ENCODE measurements around the gene PTRHD1.
A peak's percentile ranks its signal among the peaks of the same experiment; 100 is the strongest.
"Not testable (repeated sequence)": the region's sequence is repeated elsewhere in the genome, so short reads cannot be mapped to it uniquely, and the experiment has no call there.

The PTRHD1 gene

DNA sequence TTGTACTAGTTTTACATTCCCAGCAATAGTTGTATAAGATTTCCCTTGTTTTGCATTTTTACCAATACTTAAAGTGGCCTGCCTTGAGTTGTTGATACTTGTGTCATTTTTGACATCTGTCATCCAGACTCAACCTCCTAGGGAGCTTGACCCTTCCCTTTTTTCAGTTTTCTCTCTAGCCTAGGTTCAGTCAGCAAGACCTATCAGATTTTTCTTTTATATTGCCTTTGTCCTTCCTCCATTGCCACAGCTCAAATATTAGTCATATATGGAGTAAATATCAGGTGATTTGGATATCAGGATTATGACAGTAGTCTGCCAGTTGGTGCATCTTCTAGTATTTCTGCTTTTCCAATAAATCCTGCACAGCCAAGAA is 13.5 kb upstream of the PTRHD1 start:
- H2AK5ac ChIP-seq (ENCODE audit: low read length) = no peak overlapping the region
- no peak overlapping the region for H3K56ac ChIP-seq (ENCODE audit: low read length)
- H4K8ac ChIP-seq (ENCODE audit: low read depth, low read length) = no peak overlapping the region
- H3K36me3 ChIP-seq (ENCODE audit: control insufficient read depth, insufficient read depth, low read length) = peaks cover 6% of the 10 kb centered on the region
- H2BK120ac ChIP-seq (ENCODE audit: low read depth, low read length) = no peak overlapping the region
- H3K4me2 ChIP-seq (ENCODE audit: low read length) = no peak overlapping the region
- H3K27me3 ChIP-seq (ENCODE audit: insufficient read depth, low read length, poor library complexity) = no peaks in the 10 kb centered on the region
- H3K27ac ChIP-seq (ENCODE audit: low read depth, low read length) = no peak overlapping the region
- H3K79me1 ChIP-seq (ENCODE audit: low read length) = peaks cover 4% of the 10 kb centered on the region
- no peak overlapping the region for H3K9ac ChIP-seq (ENCODE audit: low read length)
- H3K4me3 ChIP-seq (ENCODE audit: low read length) = no peak overlapping the region
- no peak overlapping the region for H3K18ac ChIP-seq (ENCODE audit: low read length)
- no peak overlapping the region for H2BK15ac ChIP-seq (replicated peaks; ENCODE audit: low read depth)
- no peak overlapping the region for H3K4ac ChIP-seq (ENCODE audit: low read depth, low read length)
- DNase-seq = no peak
- no peaks in the 10 kb centered on the region for H3K4me1 ChIP-seq (ENCODE audit: control insufficient read depth, low read depth, low read length)
- no peak overlapping the region for H4K5ac ChIP-seq (ENCODE audit: low read length)
- H3K79me2 ChIP-seq (ENCODE audit: control insufficient read depth, insufficient read depth, low read length) = peaks cover 17% of the 10 kb centered on the region
- H3K23ac ChIP-seq (ENCODE audit: low read length) = no peak overlapping the region
- no peak overlapping the region for H2BK5ac ChIP-seq (ENCODE audit: low read length)

- not testable (repeated sequence) for H3K36me3 ChIP-seq (ENCODE audit: control insufficient read depth, insufficient read depth, low read length); H2BK5ac ChIP-seq (ENCODE audit: low read length); H2AK5ac ChIP-seq (ENCODE audit: low read length); H3K18ac ChIP-seq (ENCODE audit: low read length); H4K8ac ChIP-seq (ENCODE audit: low read depth, low read length); H3K4me1 ChIP-seq (ENCODE audit: control insufficient read depth, low read depth, low read length); H3K27ac ChIP-seq (ENCODE audit: low read depth, low read length); H3K4ac ChIP-seq (ENCODE audit: low read depth, low read length); H3K27me3 ChIP-seq (ENCODE audit: insufficient read depth, low read length, poor library complexity); DNase-seq; H3K56ac ChIP-seq (ENCODE audit: low read length); H2BK15ac ChIP-seq (replicated peaks; ENCODE audit: low read depth); H3K23ac ChIP-seq (ENCODE audit: low read length); H3K9ac ChIP-seq (ENCODE audit: low read length); H4K5ac ChIP-seq (ENCODE audit: low read length); H3K79me1 ChIP-seq (ENCODE audit: low read length); H3K4me2 ChIP-seq (ENCODE audit: low read length); H2BK120ac ChIP-seq (ENCODE audit: low read depth, low read length); H3K4me3 ChIP-seq (ENCODE audit: low read length)
- WGBS (ENCODE audit: extremely low coverage, insufficient coverage, low lambda C conversion rate) = no CpG with 5 or more reads among the region's 25 CpGs
- peaks cover 17% of the 10 kb centered on the region for H3K79me2 ChIP-seq (ENCODE audit: control insufficient read depth, insufficient read depth, low read length)
Observed at GRCh38 chr2:24805811-24806660, 12.8 kb upstream of the PTRHD1 start.

DNA sequence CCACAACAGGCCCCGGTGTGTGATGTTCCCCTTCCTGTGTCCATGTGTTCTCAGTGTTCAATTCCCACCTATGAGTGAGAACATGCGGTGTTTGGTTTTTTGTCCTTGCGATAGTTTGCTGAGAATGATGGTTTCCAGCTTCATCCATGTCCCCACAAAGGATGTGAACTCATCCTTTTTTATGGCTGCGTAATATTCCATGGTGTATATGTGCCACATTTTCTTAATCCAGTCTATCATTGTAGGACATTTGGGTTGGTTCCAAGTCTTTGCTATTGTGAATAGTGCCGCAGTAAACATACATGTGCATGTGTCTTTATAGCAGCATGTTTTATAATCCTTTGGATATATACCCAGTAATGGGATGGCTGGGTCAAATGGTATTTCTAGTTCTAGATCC is 7.3 kb upstream of the PTRHD1 start:
- DNase-seq; H3K9ac ChIP-seq (ENCODE audit: low read length); H3K27me3 ChIP-seq (ENCODE audit: insufficient read depth, low read length, poor library complexity); H3K4ac ChIP-seq (ENCODE audit: low read depth, low read length); H3K27ac ChIP-seq (ENCODE audit: low read depth, low read length); H3K4me2 ChIP-seq (ENCODE audit: low read length); H4K8ac ChIP-seq (ENCODE audit: low read depth, low read length); H2BK5ac ChIP-seq (ENCODE audit: low read length); H3K23ac ChIP-seq (ENCODE audit: low read length); H2BK15ac ChIP-seq (replicated peaks; ENCODE audit: low read depth); H4K5ac ChIP-seq (ENCODE audit: low read length); H3K4me1 ChIP-seq (ENCODE audit: control insufficient read depth, low read depth, low read length); H3K56ac ChIP-seq (ENCODE audit: low read length); H2BK120ac ChIP-seq (ENCODE audit: low read depth, low read length); H3K36me3 ChIP-seq (ENCODE audit: control insufficient read depth, insufficient read depth, low read length); H2AK5ac ChIP-seq (ENCODE audit: low read length); H3K4me3 ChIP-seq (ENCODE audit: low read length); H3K18ac ChIP-seq (ENCODE audit: low read length): not testable (repeated sequence)
- WGBS (ENCODE audit: extremely low coverage, insufficient coverage, low lambda C conversion rate) = no CpG with 5 or more reads among the region's 5 CpGs
- peaks cover 36% of the 10 kb centered on the region for H3K79me2 ChIP-seq (ENCODE audit: control insufficient read depth, insufficient read depth, low read length)
- H3K79me1 ChIP-seq (ENCODE audit: low read length) = peaks cover 10% of the 10 kb centered on the region

DNA sequence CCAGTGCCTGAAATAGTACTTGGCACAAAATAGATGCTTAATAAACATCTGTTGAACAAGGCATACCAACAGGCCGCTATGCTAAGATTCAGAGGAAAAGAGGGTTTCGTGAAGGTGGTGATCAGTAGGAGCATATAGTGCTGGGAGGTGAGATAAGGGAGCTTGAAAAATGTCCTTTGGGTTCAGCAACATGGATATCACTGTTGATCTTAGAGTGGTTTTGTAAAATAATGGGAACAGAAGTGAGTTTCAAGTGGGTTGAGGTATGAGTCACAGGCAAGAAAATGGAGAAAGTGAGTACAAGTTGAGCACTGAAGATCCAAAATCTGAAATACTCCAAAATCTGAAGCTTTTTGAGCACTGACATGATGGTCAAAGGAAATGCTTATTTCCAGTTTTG is 4.5 kb upstream of the PTRHD1 start:
- H4K8ac ChIP-seq (ENCODE audit: low read depth, low read length) = no peak overlapping the region
- H3K36me3 ChIP-seq (ENCODE audit: control insufficient read depth, insufficient read depth, low read length) = peaks cover 5% of the 10 kb centered on the region
- H3K27ac ChIP-seq (ENCODE audit: low read depth, low read length) = no peak overlapping the region

DNA sequence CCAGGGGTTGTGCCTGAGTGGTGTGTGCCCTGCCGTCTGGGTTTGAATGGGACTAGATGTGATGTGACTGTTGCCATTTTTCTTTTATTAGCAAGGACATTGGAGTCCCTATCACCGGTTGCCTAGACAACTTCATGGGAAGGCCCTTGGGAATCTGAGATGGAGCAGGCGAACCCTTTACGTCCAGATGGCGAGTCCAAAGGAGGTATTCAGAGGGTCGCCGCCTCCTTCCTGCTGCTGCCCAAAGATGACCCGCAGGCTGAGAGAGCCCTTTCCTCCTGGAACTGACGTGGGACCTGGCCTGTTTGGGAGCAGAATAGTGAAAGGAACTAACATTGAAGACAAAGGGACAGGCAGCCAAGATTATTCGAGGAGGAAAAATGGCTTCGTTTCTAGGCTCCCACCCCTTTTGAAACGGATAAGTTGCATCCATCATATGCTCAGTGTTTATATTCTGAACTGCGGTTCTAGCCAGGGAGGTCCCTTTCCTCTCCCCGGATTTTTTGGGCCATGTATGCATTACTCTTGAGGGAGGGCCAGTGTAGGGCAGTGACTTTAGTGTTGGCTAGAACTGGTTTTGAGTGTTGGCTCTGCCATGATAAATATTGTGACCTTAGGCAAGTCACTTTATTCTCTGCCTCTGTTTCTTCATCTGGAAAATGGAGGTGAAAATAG is 707 bp upstream of the PTRHD1 start:
- H4K5ac ChIP-seq (ENCODE audit: low read length) = no peak overlapping the region
- DNase-seq = peak; percentile 82
- H3K4me1 ChIP-seq (ENCODE audit: control insufficient read depth, low read depth, low read length) = peaks cover 3% of the 10 kb centered on the region
- H3K4me2 ChIP-seq (ENCODE audit: low read length) = peak overlapping the region; percentile 40
- H4K8ac ChIP-seq (ENCODE audit: low read depth, low read length) = no peak overlapping the region
- H3K23ac ChIP-seq (ENCODE audit: low read length) = peak overlapping the region; percentile 81
- peak overlapping the region; percentile 46 for H3K27ac ChIP-seq (ENCODE audit: low read depth, low read length)
- peaks cover 9% of the 10 kb centered on the region for H3K79me1 ChIP-seq (ENCODE audit: low read length)
- H3K56ac ChIP-seq (ENCODE audit: low read length) = peak overlapping the region; percentile 100
- H3K4ac ChIP-seq (ENCODE audit: low read depth, low read length) = peak overlapping the region; percentile 61
- no peak overlapping the region for H2BK120ac ChIP-seq (ENCODE audit: low read depth, low read length)
- H3K36me3 ChIP-seq (ENCODE audit: control insufficient read depth, insufficient read depth, low read length) = peaks cover 1% of the 10 kb centered on the region
- peak overlapping the region; percentile 69 for H3K4me3 ChIP-seq (ENCODE audit: low read length)
- WGBS (ENCODE audit: extremely low coverage, insufficient coverage, low lambda C conversion rate) = no CpG with 5 or more reads among the region's 14 CpGs
- no peak overlapping the region for H2BK15ac ChIP-seq (replicated peaks; ENCODE audit: low read depth)
- peaks cover 44% of the 10 kb centered on the region for H3K79me2 ChIP-seq (ENCODE audit: control insufficient read depth, insufficient read depth, low read length)
- H3K9ac ChIP-seq (ENCODE audit: low read length) = peak overlapping the region; percentile 87
- peak overlapping the region; percentile 15 for H2AK5ac ChIP-seq (ENCODE audit: low read length)
- peak overlapping the region; percentile 13 for H3K18ac ChIP-seq (ENCODE audit: low read length)
- peak overlapping the region; percentile 18 for H2BK5ac ChIP-seq (ENCODE audit: low read length)
- no peaks in the 10 kb centered on the region for H3K27me3 ChIP-seq (ENCODE audit: insufficient read depth, low read length, poor library complexity)

More for the DNA sequence above, 4.5 kb upstream of the PTRHD1 start:
- no peak overlapping the region for H3K4ac ChIP-seq (ENCODE audit: low read depth, low read length)
- H3K9ac ChIP-seq (ENCODE audit: low read length) = no peak overlapping the region
- DNase-seq = no peak
- H3K27me3 ChIP-seq (ENCODE audit: insufficient read depth, low read length, poor library complexity) = no peaks in the 10 kb centered on the region
- peaks cover 53% of the 10 kb centered on the region for H3K79me2 ChIP-seq (ENCODE audit: control insufficient read depth, insufficient read depth, low read length)
- no peak overlapping the region for H2BK15ac ChIP-seq (replicated peaks; ENCODE audit: low read depth)
- H3K4me3 ChIP-seq (ENCODE audit: low read length) = no peak overlapping the region
- H2AK5ac ChIP-seq (ENCODE audit: low read length) = no peak overlapping the region
- no peak overlapping the region for H3K56ac ChIP-seq (ENCODE audit: low read length)
- no peak overlapping the region for H3K18ac ChIP-seq (ENCODE audit: low read length)
- no CpG with 5 or more reads among the region's 2 CpGs for WGBS (ENCODE audit: extremely low coverage, insufficient coverage, low lambda C conversion rate)
- H3K4me2 ChIP-seq (ENCODE audit: low read length) = no peak overlapping the region
- no peak overlapping the region for H4K5ac ChIP-seq (ENCODE audit: low read length)
- H2BK5ac ChIP-seq (ENCODE audit: low read length) = no peak overlapping the region
- peaks cover 3% of the 10 kb centered on the region for H3K4me1 ChIP-seq (ENCODE audit: control insufficient read depth, low read depth, low read length)
- no peak overlapping the region for H2BK120ac ChIP-seq (ENCODE audit: low read depth, low read length)
- H3K79me1 ChIP-seq (ENCODE audit: low read length) = peaks cover 12% of the 10 kb centered on the region
- H3K23ac ChIP-seq (ENCODE audit: low read length) = no peak overlapping the region
